ENCODE results near the gene PPP2R2D.

The PPP2R2D gene

DNA sequence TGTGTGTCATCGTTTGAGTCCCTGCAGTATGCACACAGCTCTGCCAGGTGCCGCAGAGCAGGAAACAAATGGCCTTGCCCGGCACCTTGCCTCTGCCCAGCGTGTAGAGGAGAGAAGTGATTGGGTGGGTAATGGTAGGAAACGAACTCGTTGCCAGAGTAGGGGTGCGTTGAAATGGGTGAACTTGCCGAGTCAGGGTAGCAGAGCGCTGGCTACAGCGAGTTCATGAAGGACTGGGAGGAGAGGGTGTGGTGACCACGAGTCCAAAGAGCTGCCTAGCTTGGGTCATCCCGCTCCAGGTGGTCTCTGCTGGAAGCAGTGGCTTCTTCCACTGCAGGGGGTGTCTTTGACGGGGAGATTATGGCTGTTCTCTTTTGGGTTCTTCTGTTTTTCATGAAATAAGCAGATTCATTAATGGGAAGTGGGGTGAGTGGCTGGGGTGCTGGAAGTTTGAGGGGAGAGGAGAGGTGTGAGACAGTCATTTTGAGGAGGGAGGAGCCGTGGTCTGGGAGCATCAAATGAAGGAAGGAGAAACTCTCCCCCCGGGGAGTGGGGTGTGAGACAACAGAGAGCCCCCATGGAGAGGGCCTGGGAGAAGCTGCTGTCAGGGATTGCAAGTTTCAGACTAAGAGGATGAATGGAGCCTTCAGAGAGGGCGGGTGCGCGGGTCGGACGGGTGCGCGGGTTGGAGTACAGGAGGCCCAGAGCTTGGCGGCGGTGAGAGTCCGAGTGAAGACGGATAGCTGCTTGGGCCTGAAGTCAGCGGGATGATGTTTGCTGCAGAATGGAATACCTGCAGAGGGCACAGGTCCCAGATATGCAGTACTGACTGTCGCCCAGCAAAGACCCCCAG lies 26.2 kb downstream of the PPP2R2D start:
- TF ChIP-seq, protein P1, sequence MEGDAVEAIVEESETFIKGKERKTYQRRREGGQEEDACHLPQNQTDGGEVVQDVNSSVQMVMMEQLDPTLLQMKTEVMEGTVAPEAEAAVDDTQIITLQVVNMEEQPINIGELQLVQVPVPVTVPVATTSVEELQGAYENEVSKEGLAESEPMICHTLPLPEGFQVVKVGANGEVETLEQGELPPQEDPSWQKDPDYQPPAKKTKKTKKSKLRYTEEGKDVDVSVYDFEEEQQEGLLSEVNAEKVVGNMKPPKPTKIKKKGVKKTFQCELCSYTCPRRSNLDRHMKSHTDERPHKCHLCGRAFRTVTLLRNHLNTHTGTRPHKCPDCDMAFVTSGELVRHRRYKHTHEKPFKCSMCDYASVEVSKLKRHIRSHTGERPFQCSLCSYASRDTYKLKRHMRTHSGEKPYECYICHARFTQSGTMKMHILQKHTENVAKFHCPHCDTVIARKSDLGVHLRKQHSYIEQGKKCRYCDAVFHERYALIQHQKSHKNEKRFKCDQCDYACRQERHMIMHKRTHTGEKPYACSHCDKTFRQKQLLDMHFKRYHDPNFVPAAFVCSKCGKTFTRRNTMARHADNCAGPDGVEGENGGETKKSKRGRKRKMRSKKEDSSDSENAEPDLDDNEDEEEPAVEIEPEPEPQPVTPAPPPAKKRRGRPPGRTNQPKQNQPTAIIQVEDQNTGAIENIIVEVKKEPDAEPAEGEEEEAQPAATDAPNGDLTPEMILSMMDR (IDR thresholded peaks at IDR 0.05; ENCODE audit: insufficient read depth, low read depth, low read length, missing control alignments) = no peak
- no peak overlapping the region for H3K4me3 ChIP-seq (ENCODE audit: low read depth, low read length)
- DNase-seq (ENCODE audit: low read depth) = no peak

DNA sequence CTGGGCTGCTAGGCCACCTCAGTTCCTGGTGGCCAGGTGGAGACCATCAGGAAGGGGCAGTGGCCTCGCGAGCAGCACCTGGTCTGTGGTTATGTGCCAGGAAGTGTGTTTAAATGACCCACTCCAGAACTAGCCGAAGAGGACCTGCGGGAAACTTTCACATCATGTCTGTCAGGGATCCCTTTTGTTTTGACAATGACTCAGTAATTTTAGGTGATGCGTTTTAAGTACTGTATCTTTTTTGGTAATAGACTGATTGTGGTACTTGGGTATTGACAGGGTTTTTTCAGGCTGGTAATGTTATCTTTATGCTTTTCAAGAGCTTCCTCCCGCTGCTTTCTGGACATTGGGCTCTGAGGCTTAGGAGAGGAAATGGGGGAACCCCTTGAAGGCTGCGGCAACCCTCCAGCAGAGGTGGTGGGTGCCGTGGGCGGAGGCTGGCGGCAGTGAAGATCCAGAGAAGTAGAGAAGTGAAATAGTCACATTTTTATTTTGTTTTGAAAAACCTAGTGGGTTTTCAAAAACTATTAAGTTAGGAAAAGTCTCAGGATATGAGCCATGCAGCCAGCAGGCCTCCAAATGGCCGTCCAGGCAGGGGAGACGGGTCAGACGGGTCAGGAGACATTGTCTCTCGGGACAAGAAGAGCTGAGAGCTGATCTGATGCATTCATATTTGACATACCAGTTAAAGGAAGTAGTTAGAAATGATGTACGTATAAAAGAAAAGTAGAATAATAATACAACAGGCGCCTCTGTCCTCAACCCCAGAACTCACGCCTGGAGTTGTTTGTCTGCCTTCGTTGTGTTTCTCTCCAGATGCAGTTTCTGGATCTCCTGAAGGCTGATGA lies 27.7 kb downstream of the PPP2R2D start:
- DNase-seq (ENCODE audit: low read depth) = peak; percentile 63
- TF ChIP-seq, protein P1 (IDR thresholded peaks at IDR 0.05; ENCODE audit: insufficient read depth, low read depth, low read length, missing control alignments) = no peak
- 0 out of 2 replicates have a peak overlapping the region, but pooled peaks have one; percentile 2 for H3K4me3 ChIP-seq (ENCODE audit: low read depth, low read length)

DNA sequence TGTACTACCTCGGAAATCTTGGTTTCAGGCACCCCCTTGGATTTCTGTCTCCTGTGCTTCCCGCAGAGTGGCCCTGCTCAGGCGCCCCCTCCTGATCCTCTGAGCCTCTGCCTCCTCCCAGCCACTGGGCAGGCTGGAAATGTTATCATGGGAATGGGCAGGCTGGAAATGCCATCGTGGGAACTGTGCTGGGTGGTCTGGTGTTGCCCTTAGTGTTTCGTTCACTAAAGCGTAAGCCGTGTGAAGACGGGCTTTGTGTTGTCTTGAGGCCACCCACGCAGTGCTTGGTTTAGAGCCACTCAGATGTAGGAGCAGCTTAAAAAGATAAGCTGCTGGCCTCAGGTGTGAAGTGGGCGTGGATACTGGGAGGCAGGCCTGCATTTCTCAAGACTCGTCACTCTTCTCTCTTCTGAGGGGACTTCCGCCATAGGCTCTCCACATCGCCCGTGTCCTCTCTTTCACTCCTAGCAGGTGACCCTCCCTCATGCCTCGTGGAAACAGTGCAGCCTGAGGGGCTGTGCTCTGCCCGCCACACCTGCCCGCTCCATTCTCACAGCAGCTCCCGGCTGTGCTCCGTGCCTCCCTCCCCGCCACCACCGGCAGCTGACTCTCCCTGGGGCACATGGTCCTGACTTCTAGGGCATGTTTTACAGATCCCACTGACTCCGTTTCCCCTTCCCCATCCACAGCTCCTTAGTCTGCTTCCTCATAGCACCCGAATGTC lies 28.5 kb downstream of the PPP2R2D start:
- TF ChIP-seq, protein P1 (IDR thresholded peaks at IDR 0.05; ENCODE audit: insufficient read depth, low read depth, low read length, missing control alignments) = no peak
- DNase-seq (ENCODE audit: low read depth) = no peak
- no peak overlapping the region for H3K4me3 ChIP-seq (ENCODE audit: low read depth, low read length)

DNA sequence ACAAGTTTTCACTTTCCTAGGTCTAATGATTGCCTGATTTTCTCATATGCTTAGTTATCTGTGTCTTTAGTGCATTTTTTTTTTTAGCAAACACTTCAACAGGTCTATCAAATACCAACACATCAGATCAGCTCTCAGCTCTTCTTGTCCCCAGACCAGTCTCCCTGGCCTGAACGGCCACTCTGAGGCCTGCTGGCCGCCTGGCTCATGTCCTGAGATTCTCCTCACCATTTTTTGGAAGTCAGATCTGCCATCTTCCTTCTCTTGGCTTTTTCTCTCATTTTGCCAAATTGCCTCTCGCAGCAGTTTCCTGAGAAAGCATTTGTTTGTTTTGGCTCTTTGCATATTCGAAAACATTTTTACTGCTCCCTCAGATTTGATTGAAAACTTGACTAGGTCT lies 29.3 kb downstream of the PPP2R2D start:
- H3K4me3 ChIP-seq (ENCODE audit: low read depth, low read length) = no peak overlapping the region
- no peak for DNase-seq (ENCODE audit: low read depth)
- TF ChIP-seq, protein P1 (IDR thresholded peaks at IDR 0.05; ENCODE audit: insufficient read depth, low read depth, low read length, missing control alignments) = no peak

DNA sequence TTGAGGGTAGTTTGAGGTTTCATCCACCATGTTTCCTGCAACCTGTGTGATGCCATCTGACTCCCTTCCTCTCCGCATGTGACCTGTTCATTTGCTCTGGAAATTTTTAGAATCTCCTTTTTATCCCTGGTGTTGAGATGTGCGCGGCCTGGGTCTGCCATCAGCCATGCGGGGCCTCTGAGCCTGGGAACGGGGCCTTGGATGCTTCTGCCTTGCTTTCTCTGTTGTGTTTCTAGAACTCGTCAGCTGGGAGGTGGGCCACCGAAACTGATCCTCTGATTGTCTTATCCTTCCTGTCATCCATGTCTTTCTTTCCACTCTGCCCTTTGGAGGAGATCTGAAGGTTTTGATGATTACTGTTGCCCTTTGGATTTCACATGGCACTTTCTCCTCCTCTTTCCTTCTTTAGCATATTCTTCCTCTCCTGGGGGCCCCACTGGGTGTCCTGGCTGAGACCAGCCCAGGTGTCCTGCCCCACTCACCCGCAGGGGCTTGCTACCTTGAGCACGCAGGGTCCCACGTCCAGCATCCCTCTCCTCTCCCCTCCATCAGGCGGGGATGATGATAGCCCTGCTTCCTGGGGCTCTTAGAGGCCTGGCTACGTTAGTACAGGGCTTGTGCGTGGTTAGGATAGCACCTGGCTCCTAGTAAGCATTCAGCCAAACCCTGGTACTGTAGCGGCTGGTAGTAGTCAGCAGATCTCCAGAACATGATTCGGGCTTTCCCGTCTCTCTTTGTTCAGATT lies 29.9 kb downstream of the PPP2R2D start:
- DNase-seq (ENCODE audit: low read depth) = no peak
- no peak overlapping the region for H3K4me3 ChIP-seq (ENCODE audit: low read depth, low read length)
- TF ChIP-seq, protein P1 (IDR thresholded peaks at IDR 0.05; ENCODE audit: insufficient read depth, low read depth, low read length, missing control alignments) = no peak

DNA sequence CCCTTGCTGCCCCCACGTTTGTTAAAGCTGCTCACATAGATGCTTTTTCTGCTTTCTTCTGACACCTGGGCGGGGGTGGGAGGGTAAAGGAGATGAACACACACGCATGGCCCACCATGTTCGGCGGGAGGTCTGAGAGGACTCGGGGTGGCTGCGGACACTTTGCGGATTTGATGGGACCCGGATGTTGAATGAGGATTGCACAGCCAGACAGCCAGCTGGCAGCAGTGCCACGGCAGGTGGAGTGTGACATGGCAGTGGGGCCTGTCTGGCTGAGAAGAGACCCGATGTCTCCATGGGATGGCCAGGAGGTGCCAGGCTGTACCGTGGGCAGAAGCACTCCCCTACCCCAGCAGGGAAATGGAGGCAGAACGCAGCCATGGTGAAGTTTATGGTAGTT lies 31.2 kb downstream of the PPP2R2D start:
- no peak for DNase-seq (ENCODE audit: low read depth)
- H3K4me3 ChIP-seq (ENCODE audit: low read depth, low read length) = no peak overlapping the region
- TF ChIP-seq, protein P1 (IDR thresholded peaks at IDR 0.05; ENCODE audit: insufficient read depth, low read depth, low read length, missing control alignments) = no peak

Measured in GM12865 (cell line).